Measurements from ENCODE around the gene MROH2A.
"Not testable (repeated sequence)": the region's sequence is repeated elsewhere in the genome, so short reads cannot be mapped to it uniquely, and the experiment has no call there.

The MROH2A gene

GRCh38 chr2:233854241-233854981 lies 76.3 kb downstream of the MROH2A start, which contains the start of gene HJURP:
HJURP (minus strand) TSS chr2:233854535; CDS start chr2:233854500, 35 bp downstream.
- peak; percentile 99 for DNase-seq (ENCODE audit: low spot score)

DNA sequence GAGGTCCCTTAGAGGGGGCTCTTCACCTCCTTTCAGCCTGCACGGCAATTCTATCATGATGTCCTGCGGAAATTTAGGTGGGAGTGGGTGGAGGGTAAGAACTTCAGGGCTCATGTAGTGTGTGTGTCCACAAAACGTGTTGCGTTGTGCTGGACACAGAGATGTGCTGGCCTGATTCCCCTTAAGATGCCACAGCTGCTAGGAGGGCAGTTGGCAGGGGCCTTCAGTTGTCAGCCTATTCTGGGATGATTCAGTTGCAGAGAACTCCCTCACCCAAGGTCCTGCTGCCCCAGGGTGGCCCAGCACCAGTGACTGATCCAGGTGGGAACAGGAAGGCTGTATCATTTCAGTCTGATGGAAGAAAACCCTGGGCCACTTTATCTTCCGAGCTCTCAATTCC lies 77.2 kb downstream of the MROH2A start:
- DNase-seq (ENCODE audit: low spot score) = no peak

GRCh38 chr2:233856184-233856583 lies 78.1 kb downstream of the MROH2A start:
- DNase-seq (ENCODE audit: low spot score) = no peak

DNA sequence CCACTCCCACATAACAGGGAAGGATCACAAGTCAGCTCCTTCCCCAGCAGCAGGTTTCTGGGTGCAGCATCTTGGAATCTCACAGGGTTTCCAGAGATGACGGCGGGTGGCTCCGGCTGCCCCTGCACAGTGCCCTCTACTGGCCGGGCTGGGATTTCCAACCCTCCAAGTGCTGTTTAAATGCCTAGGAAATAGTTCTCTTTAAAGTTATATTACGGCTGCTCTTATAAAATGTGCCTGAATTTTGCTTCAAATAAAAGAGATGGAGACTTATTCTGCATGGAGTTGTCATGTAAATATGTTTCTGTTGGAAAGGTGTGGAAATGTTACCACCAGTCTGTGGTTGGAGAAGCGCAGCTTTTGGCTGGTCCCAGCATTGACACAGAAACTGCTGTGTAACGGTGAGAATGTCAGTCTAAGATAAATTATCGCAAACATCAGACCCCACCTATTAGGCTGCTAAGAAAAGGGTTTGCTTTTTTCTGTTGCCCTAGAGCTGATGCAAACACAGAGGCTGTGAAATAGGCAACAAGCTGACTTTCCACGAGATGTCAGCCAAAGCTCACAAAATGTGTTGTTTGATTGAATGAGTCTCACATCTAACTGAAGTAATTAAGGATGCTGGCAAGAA lies 79.5 kb downstream of the MROH2A start:
- peak; percentile 67 for DNase-seq (ENCODE audit: low spot score)

- no peak for DNase-seq (ENCODE audit: low spot score)
These were observed 80.2 kb downstream of the MROH2A start for GRCh38 chr2:233858331-233858730.

- no peak for DNase-seq (ENCODE audit: low spot score)
These were observed 84.2 kb downstream of the MROH2A start for GRCh38 chr2:233862261-233862768.

DNA sequence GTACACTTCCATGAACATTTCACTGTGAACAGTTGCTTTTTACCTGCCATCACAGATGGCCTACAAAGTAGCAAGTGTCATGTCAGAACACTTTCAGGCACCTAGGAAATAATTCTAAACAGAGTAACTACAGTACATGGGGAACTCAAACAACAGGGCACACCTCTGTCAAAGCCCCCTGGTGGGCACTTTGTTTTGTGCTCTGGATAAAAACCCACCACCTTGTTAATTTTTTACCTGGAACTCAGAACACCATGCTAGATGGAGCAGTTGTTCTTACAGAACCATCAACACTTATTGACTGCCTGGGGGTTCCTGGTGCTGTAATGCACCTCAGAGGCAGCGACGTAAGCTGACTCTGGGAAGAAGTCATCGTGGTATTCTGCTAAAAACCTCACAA lies 87.7 kb downstream of the MROH2A start:
- DNase-seq (ENCODE audit: low spot score) = no peak

DNA sequence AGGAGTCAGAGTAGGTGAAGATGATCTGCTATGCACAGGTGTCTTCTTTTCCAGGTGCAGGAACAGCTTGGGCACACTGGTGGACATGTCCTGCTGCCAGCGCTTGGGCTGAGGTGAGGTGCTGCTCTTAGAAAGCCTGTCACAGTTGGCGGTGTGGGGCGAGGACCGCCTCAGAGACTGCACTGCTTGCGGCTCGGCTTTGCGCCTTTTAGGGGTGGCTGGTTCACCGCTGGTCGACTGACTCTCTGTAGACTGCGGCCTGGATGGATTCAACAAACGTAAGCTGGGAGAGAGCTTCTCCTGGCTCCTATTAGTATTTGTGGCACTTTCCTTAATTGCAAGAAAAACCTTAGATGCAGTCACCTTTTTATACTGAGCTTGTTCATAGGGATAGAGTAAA lies 88.3 kb downstream of the MROH2A start:
- DNase-seq (ENCODE audit: low spot score) = no peak

DNA sequence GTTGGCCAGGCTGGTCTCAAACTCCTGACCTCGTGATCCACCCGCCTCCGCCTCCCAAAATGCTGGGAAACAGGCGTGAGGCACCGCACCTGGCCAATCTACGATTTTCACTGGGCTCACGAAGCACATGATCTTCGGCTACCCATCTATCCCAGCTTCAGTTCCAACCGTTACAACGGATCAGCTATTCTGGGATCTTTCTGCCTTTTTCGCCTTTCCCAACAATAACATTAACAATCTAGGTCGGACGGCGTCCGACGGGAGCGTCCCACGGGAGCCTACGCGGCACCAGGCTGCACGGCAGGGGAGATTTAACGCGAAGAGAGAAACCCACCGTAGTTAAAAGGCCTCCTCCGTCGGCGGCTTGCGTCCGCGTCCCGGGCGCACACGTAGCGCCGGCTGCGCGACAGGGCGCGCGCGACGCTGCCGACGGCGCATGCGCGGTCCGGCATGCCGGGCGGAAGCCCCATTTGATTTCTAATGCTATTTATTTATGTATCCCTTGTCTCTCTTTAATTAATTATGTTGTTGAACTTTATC lies 89.9 kb downstream of the MROH2A start, which contains the start of gene MSL3B:
TSS of gene MSL3B (minus strand) at position 394 of the 540 bp plus-strand sequence.
- DNase-seq (ENCODE audit: low spot score) = peak; percentile 95

DNA sequence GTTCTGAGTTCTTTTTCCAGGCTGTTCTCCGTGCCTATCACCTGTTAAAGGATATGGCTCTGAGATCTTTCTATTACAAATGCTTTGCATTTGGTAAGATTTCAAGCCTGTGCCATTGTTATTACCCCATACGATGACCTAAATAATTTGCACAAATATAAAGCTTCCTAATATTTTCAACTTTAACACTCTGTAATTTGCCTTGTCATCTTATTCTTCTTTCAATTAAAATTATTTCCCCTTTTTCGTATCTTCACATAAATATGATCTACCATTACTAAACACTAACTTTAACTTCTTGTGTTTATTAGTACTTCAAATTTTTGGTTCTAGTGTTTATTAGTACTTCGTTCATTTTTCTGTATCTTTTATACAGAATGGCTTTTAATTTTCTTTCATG lies 93.3 kb downstream of the MROH2A start:
- DNase-seq (ENCODE audit: low spot score) = no peak

- DNase-seq (ENCODE audit: low spot score) = not testable (repeated sequence)
These were observed 94.0 kb downstream of the MROH2A start for GRCh38 chr2:233872125-233872524.

- DNase-seq (ENCODE audit: low spot score) = no peak
These were observed 104.2 kb downstream of the MROH2A start for GRCh38 chr2:233882353-233882752.

Measured in AG20443 (cell line).